HUES48 (cell line): ENCODE measurements around the gene MRPL47.

Experiments
- H3K27ac ChIP-seq: one replicate; pipeline ENCODE4 v1.7.0; 2013; ENCODE audit warnings: low read depth, low read length, inconsistent platforms
- H3K27me3 ChIP-seq: 2 replicates; pipeline ENCODE4 v1.6.1; 2013; ENCODE audit warnings: mild to moderate bottlenecking, low read length; ENCODE audit not compliant: control insufficient read depth, insufficient read depth
- H3K36me3 ChIP-seq: 2 replicates; pipeline ENCODE4 v1.6.1; 2013; ENCODE audit warnings: low read length; ENCODE audit not compliant: control insufficient read depth, insufficient read depth
- H3K4me1 ChIP-seq: 2 replicates; pipeline ENCODE4 v1.6.1; 2013; ENCODE audit warnings: mild to moderate bottlenecking, low read length; ENCODE audit not compliant: control insufficient read depth, insufficient read depth
- H3K4me3 ChIP-seq: 2 replicates; pipeline ENCODE4 v1.5.1; 2013; ENCODE audit warnings: mild to moderate bottlenecking, low read depth, low read length
- H3K9ac ChIP-seq: 2 replicates; pipeline ENCODE4 v1.6.1; 2013; ENCODE audit warnings: mild to moderate bottlenecking, low read depth, low read length, moderate library complexity
- H3K9me3 ChIP-seq: 2 replicates; pipeline ENCODE4 v1.6.1; 2013; ENCODE audit warnings: low read length; ENCODE audit not compliant: control insufficient read depth, insufficient read depth

Gene MRPL47

DNA sequence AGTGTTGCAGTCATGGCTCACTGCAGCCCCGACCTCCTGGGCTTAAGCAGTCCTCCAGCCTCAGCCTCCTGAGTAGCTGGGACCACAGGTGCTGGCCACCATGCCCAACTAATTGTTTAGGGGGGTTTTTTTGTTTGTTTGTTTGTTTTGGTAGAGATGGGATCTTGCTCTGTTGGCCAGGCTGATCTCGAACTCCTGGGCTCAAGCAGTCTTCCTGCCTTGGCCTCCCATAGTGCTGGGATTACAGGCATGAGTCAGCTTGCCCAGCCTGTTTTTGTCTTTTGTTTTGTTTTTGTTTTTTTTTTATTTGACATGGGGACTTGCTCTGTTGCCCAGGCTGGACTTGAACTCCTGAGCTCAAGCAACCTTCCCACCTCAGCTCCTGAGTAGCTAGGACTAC, 17.6 kb upstream of the MRPL47 start:
- Histone ChIP-seq H3K9me3 (no peaks in the 10 kb centered on the region), H3K4me1 (no peaks in the 10 kb centered on the region), H3K9ac (no peak overlapping the region), H3K4me3 (no peak overlapping the region), H3K27ac (no peak overlapping the region), H3K36me3 (peaks cover 68% of the 10 kb centered on the region), H3K27me3 (no peaks in the 10 kb centered on the region)

DNA sequence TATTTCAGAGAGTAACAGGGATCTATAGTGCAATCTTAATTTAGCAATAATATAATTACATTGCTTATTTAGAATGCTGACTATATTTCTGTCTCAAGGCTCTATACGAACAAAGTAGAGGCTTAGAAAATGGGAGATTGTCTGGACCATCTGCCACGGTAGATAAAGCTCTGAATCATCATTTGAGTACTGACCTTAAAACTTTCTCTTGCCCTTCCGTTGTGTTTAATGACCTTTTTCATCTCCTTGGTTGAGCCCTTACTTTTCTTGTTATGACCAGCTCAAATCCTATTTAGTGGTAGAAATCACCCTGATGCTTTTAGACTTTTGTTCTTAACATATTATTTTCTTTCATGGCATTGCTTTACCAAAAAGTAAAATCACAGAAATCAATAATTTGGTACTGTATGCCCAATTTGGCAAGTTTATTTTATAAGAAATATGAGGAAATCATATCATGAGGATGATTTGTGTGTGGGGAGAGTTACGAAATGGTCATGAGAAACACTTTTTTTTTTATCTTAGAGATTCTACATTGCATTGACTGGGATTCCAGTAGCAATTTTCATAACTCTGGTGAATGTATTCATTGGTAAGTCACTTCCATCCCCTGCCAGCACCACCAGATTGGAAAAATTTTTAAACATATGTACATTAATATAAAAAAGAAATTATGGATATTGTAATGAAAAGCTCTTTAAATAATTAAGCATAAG, 11.2 kb upstream of the MRPL47 start:
- Histone ChIP-seq H3K9ac (no peak overlapping the region), H3K27me3 (no peaks in the 10 kb centered on the region), H3K4me1 (no peaks in the 10 kb centered on the region), H3K9me3 (no peaks in the 10 kb centered on the region), H3K27ac (no peak overlapping the region), H3K4me3 (no peak overlapping the region), H3K36me3 (peaks cover 27% of the 10 kb centered on the region)

DNA sequence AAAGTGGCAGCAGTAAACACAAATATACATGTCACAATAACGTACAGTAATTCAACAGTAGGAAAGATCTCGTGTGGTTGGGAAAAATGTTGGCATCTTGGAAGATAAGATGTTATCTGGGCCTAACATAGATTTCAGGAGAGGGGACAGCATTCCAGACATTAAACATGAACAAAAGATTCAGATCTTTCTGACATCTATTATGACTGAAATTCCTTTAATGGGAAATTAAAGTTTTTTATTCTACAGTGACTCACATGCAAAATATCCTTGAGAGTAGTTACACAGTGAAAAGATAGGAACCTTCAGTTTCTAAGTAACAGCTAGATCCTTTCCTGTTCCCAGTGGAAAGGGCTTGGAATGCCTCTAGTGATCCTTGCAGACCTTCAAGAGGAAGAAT, 9.4 kb upstream of the MRPL47 start:
- Histone ChIP-seq H3K4me1 (no peaks in the 10 kb centered on the region), H3K4me3 (no peak overlapping the region), H3K9me3 (no peaks in the 10 kb centered on the region), H3K36me3 (peaks cover 32% of the 10 kb centered on the region), H3K27me3 (no peaks in the 10 kb centered on the region), H3K9ac (no peak overlapping the region), H3K27ac (no peak overlapping the region)

DNA sequence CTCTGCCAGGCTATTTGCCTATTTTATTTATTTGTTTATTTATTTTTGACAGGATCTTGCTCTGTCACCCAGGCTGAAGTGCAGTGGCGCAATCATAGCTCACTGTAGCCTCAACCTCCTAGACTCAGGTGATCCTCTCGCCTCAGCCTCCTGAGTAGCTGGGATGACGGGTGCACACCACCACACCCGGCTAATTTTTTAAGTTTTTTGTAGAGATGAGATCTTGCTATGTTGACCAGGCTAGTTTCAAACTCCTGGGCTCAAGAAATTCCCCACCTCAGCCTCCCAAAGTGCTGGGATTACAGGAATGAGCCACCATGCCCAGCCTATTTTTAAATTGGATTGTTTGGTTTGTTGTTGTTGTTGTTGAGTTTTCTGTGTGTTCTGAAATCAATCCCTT, 5.6 kb upstream of the MRPL47 start:
- Histone ChIP-seq H3K9me3 (no peaks in the 10 kb centered on the region), H3K36me3 (peaks cover 19% of the 10 kb centered on the region), H3K27ac (no peak overlapping the region), H3K27me3 (no peaks in the 10 kb centered on the region), H3K4me3 (no peak overlapping the region), H3K4me1 (no peaks in the 10 kb centered on the region), H3K9ac (no peak overlapping the region)

DNA sequence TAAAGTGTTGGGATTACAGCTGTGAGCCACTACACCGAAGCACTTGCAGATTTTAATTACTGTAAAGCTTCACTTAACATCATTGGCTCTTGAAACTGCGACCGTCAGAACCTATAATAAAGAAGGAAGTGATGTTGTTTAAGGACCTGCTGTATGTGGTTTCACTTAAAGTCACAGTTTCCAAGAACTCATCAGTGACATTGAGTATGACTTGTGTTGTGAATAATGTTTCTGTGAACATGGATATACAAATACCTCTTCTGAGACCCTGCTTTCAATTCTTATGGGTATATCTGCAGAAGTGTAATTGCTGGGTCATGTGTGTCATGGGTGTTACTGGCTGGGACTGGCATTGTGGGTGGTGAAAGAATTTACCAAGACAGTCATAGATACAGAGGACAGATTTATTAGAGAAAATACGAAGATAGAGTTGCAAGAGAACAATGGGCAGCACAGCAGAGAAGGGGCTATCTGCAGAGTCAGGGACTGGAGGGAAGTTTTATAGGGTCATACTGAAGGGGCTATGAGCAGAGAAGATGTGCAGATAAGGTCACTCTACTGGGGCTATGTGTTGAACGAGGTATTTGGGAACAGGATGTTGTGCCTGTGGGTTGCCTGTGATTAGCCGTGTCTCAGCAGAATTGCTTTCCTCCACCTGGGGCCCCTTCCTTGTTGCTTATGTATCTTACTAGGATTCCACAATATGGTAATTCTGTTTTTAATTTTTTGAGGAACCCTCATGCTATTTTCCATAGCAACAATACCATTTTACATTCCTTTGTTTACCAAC, 4.7 kb upstream of the MRPL47 start:
- Histone ChIP-seq H3K9ac (no peak overlapping the region), H3K36me3 (peaks cover 19% of the 10 kb centered on the region), H3K9me3 (no peaks in the 10 kb centered on the region), H3K27ac (no peak overlapping the region), H3K4me1 (no peaks in the 10 kb centered on the region), H3K27me3 (no peaks in the 10 kb centered on the region), H3K4me3 (no peak overlapping the region)

DNA sequence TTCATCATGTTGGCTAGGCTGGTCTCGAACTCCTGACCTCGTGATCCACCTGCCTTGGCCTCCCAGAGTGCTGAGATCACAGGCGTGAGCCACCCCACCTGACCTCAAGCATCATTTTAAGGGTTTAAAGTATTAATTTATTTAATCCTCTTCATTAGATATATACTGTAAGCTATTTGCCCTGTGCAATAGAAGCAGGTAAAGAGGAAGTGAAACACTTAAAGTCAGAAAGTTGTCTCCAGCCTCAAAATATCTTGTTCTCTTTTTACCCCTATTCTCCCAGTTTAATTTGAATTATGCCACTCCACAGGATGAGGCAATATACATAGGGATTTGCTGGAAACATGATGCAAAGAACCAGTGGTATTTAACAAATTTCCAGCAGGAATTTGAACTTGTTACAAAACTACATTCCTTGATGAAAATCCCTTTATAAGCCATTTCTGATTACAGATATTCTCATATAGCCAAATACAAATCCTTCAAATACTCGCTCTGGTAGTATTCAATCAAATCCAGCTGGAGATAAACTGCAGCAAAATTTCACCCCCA, 2.2 kb upstream of the MRPL47 start:
- H3K36me3 ChIP-seq: peaks cover 34% of the 10 kb centered on the region
- H3K9ac ChIP-seq: no peak overlapping the region
- no peaks in the 10 kb centered on the region for H3K27me3 ChIP-seq
- H3K4me3 ChIP-seq: no peak overlapping the region
- H3K9me3 ChIP-seq: no peaks in the 10 kb centered on the region
- no peak overlapping the region for H3K27ac ChIP-seq
- H3K4me1 ChIP-seq: no peaks in the 10 kb centered on the region; the same call in 1 of the 2 replicates

DNA sequence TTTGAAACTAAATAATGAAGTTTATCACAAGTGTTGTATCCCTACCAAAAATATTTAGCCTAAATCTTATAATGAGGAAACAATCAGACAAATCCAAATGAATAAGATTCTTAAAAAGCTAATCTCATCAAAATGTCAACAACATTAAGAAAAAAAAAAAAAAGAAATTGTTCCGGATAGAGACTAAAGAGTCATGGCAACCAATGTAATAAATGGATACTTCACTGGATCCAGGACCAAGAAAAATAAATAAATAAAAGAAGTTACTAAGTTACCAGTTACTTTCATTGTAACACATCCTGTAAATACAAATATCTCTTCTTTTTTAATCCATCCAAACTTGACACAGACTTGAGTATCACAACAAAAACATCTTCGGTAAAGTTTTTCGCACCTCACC, 607 bp downstream of the MRPL47 start:
- H3K27me3 ChIP-seq: no peaks in the 10 kb centered on the region
- H3K4me1 ChIP-seq: no peaks in the 10 kb centered on the region; the same call in 1 of the 2 replicates
- peak overlapping the region; percentile 92 for H3K9ac ChIP-seq
- H3K27ac ChIP-seq: peak overlapping the region; percentile 93
- H3K4me3 ChIP-seq: peak overlapping the region; percentile 81
- H3K36me3 ChIP-seq: peaks cover 49% of the 10 kb centered on the region
- H3K9me3 ChIP-seq: no peaks in the 10 kb centered on the region

DNA sequence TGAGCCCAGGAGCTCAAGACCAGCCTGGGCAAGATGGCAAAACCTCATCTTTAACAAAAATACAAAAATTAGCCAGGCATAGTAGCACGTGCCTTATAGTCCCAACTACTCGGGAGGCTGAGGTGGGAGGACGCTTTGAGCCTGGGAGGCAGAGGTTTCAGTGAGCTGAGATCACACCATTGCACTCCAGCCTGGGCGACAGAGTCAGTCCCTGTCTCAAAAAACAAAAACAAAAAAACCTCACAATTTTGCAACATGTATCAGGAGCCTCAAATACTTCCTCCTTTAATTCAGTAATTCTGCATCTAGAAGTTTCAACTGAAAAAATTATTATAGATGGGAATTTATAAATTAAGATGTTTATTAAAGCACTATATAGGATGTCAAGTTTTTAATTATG, 1.1 kb downstream of the MRPL47 start:
- no peaks in the 10 kb centered on the region for H3K27me3 ChIP-seq
- H3K9me3 ChIP-seq: no peaks in the 10 kb centered on the region
- no peak overlapping the region for H3K27ac ChIP-seq
- H3K9ac ChIP-seq: no peak overlapping the region
- H3K36me3 ChIP-seq: peaks cover 53% of the 10 kb centered on the region
- peak overlapping the region; percentile 81 for H3K4me3 ChIP-seq
- no peaks in the 10 kb centered on the region; the same call in 1 of the 2 replicates for H3K4me1 ChIP-seq

DNA sequence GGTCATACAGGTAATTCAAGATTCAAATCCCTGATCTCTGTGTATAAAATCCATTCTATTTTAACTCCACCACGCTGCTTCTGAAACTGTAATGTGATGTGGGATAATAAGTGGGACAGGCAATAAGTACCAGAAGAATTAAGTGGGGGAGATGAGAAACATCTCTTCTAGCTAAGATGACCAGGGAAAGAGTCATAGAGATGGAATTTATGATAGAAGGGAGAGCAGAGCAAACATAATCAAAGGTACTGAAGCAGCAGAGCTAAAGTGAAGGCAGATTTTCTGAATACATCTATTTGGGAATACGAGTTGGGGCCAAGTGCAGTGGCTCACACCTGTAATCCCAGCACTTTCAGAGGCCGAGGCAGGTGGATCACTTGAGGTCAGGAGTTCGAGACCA, 4.9 kb downstream of the MRPL47 start:
- Histone ChIP-seq H3K4me1 (no peaks in the 10 kb centered on the region; the same call in 1 of the 2 replicates), H3K27me3 (no peaks in the 10 kb centered on the region), H3K9ac (no peak overlapping the region), H3K9me3 (no peaks in the 10 kb centered on the region), H3K4me3 (no peak overlapping the region), H3K27ac (no peak overlapping the region), H3K36me3 (peaks cover 82% of the 10 kb centered on the region)

DNA sequence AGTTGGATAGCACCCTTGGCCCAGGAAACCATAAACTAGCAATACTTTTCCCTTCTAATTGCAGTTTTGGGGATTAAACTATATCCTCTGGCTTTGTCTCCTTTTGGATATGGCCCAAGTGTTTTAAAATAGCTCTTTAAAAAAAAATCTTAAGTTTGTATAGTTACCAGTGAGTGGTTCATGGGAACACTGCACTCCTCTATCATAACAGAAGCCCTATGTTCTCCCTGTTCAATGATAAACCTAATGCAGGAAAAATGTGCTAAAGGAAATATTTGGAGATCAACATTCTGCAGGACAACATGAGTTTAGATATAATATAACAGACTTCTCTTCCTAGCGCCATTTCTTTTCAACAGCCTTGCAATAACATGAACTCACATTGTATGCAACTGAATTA, 13.1 kb downstream of the MRPL47 start:
- Histone ChIP-seq H3K9me3 (no peaks in the 10 kb centered on the region), H3K27me3 (no peaks in the 10 kb centered on the region), H3K4me1 (no peaks in the 10 kb centered on the region), H3K4me3 (no peak overlapping the region), H3K27ac (no peak overlapping the region), H3K36me3 (peaks cover 97% of the 10 kb centered on the region), H3K9ac (no peak overlapping the region)

DNA sequence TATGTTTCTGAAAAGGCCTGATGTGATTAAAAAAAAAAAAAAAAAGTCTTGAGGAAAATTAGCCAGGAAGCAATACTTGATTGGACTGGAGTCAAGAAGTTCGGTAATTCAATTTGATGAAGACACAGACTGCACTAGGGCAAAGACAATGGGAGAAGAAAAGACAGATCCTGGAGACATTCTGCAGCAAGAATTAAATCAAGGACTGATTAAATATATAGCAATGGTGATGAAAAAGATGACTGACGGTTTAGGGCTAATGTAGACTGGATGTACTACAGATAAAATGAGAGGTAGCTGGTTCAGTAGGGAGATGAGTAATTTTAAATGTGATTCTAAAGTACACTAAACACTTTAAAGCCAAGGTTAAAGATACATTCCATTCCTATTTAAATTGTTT, 13.8 kb downstream of the MRPL47 start:
- no peaks in the 10 kb centered on the region for H3K9me3 ChIP-seq
- H3K36me3 ChIP-seq: peaks cover 97% of the 10 kb centered on the region
- no peaks in the 10 kb centered on the region for H3K27me3 ChIP-seq
- no peak overlapping the region for H3K27ac ChIP-seq
- no peak overlapping the region for H3K4me3 ChIP-seq
- no peaks in the 10 kb centered on the region for H3K4me1 ChIP-seq
- no peak overlapping the region for H3K9ac ChIP-seq
